ENCODE data around the gene SYMPK.

SYMPK gene

DNA sequence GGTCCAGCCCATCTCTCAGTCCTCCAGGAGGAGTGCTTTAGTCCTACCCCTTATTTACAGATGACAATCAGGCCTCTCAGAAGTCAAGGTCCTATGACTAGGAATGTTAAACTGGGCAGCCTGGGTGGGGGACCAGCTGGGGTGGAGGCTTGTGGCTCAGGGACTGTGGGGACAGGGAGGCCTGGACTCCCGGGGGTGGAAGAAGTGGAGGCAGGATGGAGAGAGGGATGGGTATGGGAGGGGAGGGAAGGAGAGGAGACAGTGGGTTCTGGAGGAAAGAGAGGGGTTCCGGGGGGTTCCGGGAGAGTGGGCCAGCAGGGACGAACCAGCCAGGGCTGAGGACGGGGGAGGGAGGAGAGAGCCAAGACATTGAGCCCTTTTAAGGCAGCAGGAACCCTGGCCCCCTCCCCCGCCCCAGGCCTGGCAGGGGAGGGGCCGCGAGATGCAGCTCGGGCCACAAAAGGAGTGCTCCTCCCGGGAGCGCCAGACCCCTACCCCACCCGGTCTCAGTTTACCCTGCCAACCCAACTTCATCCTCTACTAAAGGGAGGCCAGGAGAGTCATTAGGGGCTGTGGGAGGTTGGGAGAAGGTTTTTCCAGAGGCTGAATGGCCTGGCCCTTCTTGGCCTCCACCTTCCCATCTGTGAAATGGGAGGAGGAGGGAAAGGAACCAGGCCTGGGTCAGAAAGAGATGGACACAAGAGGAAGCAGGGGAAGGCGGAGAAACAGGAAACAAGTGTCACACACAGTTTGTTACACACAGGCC is 82.3 kb downstream of the SYMPK start:
- DNase-seq, result peak; percentile 31

DNA sequence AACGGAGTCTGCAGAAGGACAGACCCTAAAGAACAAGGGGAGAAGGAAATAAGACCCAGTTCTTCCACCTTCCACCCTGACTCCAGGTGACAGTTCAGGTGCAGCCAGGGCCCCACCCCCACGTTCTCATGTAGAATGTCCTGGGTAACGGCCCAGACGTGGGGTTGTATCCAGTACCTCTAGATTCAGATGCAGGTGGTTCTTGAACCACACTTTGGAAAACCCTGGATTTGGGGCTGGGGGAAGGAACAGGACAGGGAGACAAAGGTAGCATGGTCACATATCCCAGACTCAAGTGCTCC is 82.8 kb downstream of the SYMPK start:
- DNase-seq, result no peak

DNA sequence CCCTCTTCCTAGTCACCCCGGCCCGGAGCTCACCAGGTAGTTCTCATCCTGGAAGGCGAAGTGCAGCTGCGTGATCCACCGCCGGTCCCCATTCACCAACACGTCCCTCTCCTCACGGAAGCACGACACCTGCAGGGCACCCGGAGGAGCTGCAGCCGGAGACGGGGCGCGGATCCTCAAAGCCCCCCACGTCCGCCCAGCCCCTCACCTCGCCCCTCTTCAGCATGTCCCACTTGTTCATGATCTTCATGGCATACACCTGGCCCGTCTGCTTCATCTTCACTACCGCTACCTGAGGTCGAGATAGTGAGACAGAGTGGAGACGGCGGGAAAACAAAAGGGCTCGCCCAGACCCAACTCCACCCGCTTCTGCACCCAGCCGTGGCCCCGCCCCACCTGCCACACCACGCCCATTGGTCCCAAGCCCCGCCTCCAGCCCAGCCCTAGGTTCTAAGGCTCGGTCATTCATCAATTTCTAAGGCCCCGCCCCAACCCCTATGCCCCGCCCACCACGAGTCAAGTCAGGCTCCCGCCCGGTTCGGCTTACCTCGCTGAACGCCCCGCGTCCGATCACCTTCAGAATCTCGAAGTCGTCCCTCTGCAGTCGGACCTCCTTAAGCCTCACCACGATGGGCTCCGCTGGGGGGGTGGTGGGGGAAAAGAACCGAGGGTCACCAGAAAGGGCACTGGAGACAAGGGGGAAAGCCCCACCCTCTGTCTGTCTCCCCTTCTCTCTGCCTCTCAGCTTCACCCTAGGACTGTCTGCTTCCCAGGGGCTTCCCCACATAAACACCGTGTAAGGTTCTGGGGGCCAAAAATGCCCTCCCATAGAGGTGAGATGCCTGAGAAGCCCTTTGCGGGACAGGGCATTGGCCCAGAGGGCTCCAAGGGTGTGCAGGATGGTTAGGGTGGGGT is 83.5 kb downstream of the SYMPK start:
- DNase-seq, result peak; percentile 73

DNA sequence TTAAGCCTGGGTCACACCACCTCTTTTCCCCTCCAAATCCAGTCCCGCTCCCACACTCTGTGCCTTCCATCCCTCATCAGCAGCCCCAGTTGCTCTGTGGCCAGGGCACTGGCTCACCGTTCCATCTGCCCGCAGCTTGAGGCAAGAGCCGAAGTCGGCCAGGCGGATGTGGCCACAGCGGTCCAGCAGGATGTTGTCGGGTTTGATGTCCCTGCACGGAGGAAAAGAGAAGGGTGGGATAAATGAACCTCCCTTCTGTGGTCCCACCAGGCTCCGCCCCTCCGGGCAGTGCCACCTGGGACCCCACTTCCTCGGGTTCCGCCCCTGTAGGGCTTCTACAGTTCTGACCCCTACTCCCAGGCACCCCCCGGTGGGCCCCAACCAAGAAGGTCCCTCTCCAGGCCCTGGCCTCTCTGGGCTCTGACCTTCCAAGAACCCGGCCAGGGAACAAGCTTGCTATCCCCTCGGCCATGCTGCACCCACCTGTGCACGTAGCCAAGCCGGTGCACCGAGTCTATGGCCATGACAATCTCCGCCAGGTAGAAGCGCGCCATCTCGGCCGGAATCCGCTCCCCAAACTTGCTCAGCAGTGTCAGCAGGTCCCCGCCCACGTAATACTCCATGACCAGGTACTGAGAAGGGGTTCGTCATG is 84.8 kb downstream of the SYMPK start:
- DNase-seq, result no peak

DNA sequence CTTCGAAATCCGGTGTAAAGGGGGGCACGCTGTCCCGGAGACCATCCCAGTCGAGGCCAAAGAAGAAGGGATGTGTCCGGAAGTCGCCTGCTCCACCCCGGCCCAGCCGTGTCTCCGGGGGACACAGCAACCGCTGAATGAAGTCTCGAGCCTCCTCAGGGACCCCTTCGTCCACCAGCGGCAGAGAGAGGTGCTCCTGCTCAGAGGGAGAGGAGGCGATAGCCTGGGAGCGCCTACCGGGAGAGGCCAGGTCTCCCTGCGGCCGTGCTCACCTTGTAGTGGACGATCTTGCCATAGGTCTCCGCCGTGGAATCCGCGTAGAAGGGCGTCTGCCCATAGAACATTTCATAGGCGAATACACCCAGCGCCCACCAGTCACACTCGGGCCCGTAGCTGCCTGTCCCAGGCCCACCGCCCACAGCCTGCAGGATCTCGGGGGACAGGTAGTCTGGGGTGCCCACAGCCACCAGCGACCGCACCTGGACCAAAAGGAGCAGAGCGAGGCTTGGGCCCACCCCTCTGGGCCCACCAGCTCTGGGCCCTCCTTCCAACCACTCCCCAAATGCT is 85.5 kb downstream of the SYMPK start:
- DNase-seq, result no peak

DNA sequence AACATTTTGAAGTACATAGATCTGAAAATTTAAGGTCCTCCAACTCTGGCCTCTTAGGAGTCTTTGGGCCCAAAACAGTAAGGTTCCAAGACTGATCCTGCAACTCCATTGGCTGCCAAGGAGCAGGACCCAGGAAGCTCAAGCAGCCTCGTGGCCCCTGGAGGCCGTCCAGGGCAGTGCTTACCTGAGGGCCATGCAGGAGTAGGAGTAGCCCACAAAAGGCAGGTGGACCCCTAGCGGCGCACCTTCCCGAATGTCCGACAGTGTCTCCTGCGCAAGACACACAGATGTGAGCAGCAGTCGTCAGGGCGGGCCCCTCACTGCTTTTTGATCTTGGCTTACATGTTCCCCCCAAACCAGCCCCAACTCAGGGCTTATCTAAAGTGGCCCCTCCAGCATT is 88.2 kb downstream of the SYMPK start:
- no peak for DNase-seq

DNA sequence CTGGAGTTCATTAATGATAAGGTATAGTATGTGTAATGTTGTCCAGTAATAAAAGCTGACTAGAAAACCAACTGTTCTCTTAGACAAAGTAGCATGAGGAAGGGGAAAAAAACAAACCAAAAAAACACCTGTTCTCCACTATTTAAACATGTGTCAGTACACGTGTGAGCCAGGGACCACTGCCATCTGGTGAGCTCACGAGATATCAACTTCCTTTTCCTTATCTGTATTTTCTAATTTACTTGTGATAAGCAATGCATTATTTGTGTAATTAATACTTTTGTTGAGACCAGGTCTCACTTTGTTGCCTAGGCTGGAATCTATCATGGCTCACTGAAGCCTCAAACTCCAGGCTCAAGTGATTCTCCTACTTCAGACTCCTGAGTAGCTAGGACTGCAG is 89.6 kb downstream of the SYMPK start:
- no peak for DNase-seq

DNA sequence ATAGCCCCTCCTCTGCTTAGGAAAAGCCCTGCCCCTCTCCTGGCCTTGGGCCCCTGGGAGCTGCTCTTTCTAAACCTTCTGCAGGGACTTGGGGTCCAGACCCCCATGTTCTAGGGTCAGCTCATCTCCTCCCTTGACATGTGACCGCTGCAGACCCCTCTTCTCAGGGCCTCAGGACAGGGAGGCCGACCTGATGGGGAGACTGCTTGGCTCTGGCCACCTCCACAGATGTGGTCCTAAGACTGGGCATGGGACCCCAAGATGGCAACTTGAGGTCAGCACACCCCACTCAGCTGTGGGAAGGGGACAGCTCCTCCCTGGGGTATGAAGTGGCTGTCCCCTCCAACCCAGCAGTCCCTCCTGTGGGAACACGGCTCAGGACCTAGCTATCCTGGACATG is 90.0 kb downstream of the SYMPK start:
- DNase-seq, result no peak

DNA sequence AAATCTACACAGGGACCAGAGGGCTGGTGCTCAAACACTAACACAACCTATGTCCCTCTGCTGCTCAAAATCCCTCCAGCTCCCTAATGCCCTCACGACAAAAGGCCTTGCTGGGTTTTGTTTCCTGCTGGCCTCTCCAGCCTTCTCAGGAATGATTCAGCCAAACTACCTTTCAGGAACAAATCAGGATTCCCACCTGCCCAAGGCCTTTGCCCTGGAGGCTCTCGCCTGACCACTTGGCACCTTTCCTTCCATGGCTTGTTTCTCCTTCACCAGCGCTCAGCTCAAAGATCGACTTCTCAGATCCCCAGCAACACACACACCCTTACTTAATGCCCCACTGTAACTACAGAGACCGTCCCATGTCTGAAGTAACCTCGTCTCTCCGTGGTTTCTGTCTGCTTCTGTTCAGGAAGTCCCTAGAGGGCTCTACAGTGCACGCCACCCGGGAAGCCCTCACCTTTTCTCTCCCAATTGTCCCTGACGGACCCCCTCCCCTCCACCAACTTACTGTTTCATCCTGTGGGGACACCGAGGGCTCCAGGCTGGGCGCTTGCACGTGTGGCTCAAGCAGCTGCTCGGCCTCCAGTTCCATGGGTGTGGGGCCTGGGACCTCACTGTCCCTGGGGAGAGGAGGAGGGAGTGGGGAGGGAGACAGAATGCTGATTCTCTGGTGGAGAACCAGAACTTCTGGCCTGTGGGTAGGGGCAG is 90.7 kb downstream of the SYMPK start:
- DNase-seq, result no peak

DNA sequence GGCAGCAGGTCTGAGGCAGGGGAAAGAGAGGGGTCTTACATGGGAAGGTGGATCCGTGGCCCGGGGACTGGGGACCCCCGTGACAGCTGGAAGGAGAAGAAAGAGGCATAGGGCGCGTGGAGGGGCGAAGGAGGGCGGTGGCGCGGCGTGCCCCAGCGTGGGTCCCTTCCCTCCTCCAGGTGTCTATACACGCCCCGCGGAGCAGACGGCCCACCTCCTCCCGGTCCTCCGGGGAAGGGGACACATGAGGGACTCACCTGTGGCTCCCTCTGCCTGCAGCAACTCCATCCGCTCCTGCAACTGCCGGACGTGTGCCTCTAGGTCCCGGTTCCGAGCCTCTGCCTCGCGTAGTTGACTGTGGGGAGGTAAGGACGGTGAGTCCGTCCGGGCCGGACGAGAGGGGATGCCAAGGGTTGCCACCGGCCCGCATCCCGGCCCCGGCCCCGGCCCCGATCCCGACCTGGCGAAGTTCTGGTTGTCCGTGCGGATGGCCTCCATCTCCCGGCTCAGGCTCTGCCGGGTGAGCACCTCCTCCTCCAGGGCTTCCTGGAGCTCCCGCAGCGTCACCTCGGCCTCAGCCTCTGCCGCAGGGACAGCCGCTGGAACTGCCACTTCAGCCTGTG is 91.5 kb downstream of the SYMPK start:
- no peak for DNase-seq

DNA sequence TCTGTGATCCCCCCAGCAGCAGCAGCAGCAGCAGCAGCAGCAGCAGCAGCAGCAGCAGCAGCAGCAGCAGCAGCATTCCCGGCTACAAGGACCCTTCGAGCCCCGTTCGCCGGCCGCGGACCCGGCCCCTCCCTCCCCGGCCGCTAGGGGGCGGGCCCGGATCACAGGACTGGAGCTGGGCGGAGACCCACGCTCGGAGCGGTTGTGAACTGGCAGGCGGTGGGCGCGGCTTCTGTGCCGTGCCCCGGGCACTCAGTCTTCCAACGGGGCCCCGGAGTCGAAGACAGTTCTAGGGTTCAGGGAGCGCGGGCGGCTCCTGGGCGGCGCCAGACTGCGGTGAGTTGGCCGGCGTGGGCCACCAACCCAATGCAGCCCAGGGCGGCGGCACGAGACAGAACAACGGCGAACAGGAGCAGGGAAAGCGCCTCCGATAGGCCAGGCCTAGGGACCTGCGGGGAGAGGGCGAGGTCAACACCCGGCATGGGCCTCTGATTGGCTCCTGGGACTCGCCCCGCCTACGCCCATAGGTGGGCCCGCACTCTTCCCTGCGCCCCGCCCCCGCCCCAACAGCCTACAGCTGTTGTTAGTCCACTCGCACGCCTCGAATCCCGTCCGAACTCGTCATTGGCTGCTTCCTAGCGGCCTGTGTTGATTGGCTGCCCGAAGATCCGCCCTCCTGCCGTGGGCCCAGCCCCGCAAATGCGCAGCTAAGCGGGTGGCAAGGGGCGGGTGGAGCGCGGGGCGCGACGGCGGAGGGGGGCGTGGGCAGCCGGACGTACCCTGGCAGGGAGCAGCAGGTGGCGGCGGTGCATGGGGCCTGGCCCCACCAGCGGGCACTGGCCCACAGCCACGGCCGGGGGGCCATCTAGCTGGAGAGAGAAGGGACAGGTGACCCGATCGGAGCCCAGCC is 92.5 kb downstream of the SYMPK start:
- peak; percentile 85 for DNase-seq

DNA sequence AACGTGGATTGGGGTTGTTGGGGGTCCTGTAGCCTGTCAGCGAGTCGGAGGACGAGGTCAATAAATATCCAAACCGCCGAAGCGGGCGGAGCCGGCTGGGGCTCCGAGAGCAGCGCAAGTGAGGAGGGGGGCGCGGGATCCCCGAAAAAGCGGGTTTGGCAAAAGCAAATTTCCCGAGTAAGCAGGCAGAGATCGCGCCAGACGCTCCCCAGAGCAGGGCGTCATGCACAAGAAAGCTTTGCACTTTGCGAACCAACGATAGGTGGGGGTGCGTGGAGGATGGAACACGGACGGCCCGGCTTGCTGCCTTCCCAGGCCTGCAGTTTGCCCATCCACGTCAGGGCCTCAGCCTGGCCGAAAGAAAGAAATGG is 93.1 kb downstream of the SYMPK start:
- peak; percentile 22 for DNase-seq

DNA sequence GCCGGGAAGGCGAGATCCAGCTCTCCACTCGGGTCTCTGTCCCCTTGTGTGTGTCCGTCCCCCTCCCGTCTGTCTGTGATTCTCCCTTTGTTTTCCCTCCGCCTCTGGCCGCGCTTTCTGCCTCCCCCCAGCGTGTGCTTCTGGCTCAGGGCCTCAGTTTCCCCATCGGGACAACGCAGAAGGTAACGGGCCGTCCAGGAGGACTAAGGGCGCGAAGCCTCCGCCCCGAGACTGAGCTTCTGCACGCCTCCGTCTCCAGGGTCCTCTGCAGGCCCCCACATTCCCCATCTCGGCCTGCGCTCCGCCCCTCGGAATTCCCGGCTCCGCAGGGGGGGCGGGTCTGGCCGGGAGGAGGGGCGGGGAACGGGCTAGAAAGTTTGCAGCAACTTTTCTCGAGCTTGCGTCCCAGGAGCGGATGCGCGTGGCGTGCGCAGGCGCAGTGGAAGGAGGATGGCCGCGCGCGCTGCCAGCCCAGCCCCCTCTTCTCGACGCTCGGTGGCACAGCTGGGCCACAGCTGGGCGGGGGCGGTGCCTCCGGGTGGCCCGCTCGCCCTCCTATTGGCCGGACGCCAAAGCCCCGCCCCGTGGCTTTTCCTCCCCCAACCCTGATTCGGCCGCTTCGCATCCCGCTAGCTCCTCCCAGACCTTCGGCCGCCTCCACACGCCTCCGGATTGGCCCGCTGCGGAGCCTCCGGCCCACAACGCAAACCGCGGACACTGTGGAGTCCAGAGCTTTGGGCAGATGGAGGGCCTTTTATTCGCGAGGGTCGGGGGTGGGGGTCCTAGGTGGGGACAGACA is 93.8 kb downstream of the SYMPK start, which contains the start of gene SIX5:
Gene SIX5, minus strand, starts transcription at position 269 of the 799 bp plus-strand sequence. CDS start 408 bp downstream, outside the sequence.
- DNase-seq, result peak; percentile 95

DNA sequence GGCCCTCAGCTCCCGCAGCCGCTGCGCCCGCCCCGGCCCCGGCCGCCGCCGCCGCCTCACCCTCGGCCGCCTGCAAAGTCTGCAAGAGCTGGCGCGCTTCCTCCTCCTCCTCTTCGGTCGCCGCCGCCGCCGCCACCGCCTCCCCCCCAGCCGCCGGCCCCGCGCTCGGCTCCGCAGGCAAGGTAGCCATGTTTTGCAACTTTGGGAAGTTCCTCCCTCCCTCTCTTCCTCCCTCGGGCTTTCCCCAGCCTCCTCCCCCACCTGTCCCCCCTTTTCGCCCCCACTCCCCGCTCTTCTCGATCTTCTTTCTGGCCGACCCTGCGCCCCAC is 94.3 kb downstream of the SYMPK start:
- peak; percentile 51 for DNase-seq

DNA sequence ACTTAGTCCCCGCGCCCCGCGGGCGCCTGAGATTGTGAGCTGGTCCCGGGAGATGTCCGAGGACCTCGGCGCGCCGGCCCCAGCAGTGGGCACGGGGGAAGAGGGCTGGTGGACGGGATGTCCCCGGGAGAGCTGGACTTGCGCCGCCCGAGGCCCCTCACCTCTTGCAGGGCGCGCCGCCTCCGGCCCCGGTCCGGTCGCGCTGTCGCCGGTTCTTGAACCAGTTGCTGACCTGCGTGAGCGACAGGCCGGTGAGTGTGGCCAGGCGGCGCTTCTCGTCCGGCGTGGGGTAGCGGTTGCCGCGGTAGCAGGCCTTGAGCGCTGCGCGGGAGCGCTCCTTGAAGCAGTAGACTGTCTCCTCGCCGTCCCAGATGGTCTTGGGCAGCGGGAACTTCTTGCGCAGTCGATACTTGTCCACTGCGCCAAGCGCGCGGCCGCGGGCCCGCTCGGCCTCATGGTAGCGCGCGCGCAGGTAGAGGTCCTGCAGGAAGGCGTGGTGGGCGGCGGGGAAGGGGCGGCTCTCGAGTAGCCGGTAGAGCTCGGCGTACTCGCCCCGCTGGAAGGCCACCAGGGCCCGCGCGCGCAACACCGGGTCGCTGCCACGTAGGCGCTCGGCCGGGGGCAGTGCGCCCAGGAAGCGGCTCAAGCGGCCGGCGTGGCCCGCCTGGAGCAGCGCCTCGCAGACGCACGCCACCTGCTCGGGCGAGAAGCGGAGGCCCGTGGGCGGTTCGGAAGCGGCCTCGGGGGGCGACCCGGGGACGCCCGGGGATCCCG is 94.9 kb downstream of the SYMPK start:
- peak; percentile 14 for DNase-seq

DNA sequence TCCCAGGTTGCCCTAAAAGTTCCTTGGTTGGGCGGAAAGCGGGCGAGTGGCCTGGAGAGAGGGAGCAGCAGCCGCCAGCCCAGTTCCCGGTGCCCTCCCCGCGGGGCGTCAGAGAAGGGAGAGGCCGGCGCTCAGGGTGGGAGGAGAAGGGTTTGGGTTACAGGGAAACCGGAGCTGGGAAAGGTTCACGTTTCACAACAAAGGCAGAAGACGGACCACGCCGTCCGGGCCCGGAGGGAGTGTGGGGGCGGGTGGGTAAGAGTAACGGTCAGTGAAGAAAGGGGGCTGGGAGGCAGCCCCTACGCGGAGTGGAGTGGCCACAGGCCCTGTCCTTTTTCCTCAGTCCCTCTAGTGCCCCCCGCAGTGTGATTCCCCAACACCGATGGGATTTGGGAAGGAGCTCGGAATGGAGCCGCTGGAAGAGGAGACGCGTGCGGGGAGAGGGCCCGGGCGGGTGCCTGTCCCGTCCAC is 95.5 kb downstream of the SYMPK start:
- no peak for DNase-seq

DNA sequence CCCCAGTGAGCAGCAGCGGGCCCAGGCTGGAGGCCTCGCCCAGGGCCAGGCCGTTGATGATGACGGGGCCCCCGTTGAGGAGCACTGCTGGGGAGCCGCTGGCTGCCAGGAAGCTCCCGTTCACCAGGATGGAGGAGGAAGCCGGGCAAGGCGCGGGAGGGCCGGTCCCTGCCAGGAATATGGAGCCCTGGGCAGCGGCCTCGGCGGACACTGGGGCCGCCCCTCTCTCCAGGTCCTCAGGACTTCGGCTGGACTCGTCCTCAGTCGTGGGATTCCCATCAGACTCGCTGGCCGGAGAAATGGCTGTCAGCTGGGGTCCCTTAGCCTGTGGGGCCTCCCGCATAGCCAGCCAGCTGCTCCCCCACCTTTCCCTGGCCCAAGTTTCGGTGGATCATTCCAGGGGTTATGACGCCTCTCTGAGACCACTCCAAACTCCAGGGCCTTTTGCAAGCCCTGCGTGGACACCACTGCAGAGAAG is 96.0 kb downstream of the SYMPK start:
- no peak for DNase-seq

DNA sequence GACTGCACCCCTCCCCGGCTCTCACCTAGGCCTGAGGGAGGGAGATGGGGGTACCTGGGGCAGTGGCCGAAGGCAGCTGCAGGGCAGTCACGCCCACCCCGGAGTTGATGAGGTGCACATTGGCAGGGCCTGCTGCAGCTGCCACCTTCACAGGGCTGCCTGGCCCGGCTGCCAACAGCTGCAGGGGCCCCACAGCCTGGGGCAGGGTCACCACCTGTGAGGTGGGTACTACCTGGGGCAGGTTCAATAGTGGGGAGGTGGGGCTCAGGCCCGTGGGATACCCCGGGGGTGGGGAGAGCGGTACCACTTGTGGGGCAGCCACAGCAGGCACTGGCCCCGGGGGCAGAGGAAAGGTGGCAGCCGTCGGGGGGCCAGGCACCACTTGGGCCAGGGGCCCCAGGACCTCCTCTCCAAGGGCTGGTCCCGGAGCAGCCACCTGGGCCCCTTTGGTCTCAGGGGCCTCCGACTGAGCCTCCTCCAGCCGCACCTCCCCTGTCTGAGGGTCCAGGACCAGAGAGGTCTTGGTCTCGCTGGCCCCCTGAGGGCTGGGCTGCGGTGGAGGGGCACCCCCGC is 96.6 kb downstream of the SYMPK start:
- DNase-seq, result no peak

Measured in inflammatory macrophage treated with lipopolysaccharide for 4 hours (primary cell).